GM13977 (cell line): Measurements from ENCODE around the gene KITLG.
"Not testable (repeated sequence)": the region's sequence is repeated elsewhere in the genome, so short reads cannot be mapped to it uniquely, and the experiment has no call there.

Source experiments
- DNase-seq: peaks from one replicate; pipeline ENCODE4 v3.0.0; 2012; ENCODE audit warnings: low spot score
- in situ Hi-C: fragments of 300-500 bp; cut with MboI; formaldehyde crosslinking; loops from one replicate; pipeline ENCODE4 v1.12.0; 2022; ENCODE audit warnings: low sequenced_read_pairs, low pct_unique_long_range_greater_than_20kb, mixed read lengths, inconsistent platforms; ENCODE audit not compliant: unreplicated experiment
- TF ChIP-seq, protein P1 (sequence below): IDR thresholded peaks from 2 replicates; pipeline ENCODE4 v1.5.1; 2012; ENCODE audit warnings: mild to moderate bottlenecking, control low read depth; ENCODE audit not compliant: insufficient read depth; ENCODE audit errors: extremely low read depth, missing control alignments

Gene KITLG

DNA sequence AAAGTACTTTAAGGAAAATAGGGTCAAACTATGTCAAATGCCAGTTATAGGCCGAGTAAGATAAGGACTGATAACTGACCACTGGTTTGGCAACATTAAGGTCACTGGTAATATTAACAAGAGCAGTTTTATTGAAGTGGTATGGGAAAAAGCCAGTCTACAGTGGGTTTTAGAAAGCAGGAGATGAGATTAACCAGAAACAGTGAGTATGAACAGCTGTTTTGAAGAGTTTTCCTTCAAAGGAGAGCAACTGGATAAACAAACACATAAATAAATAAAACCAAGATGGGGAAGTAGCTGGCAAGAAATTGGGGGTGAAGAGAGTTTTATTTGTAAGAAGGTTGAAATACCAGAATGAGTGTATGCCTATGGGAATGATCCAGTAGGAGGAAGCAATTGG lies 30.3 kb downstream of the KITLG start:
- DNase-seq, result no peak
- in situ Hi-C loops, result no loop called here
- TF ChIP-seq, protein P1, sequence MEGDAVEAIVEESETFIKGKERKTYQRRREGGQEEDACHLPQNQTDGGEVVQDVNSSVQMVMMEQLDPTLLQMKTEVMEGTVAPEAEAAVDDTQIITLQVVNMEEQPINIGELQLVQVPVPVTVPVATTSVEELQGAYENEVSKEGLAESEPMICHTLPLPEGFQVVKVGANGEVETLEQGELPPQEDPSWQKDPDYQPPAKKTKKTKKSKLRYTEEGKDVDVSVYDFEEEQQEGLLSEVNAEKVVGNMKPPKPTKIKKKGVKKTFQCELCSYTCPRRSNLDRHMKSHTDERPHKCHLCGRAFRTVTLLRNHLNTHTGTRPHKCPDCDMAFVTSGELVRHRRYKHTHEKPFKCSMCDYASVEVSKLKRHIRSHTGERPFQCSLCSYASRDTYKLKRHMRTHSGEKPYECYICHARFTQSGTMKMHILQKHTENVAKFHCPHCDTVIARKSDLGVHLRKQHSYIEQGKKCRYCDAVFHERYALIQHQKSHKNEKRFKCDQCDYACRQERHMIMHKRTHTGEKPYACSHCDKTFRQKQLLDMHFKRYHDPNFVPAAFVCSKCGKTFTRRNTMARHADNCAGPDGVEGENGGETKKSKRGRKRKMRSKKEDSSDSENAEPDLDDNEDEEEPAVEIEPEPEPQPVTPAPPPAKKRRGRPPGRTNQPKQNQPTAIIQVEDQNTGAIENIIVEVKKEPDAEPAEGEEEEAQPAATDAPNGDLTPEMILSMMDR, result no peak

DNA sequence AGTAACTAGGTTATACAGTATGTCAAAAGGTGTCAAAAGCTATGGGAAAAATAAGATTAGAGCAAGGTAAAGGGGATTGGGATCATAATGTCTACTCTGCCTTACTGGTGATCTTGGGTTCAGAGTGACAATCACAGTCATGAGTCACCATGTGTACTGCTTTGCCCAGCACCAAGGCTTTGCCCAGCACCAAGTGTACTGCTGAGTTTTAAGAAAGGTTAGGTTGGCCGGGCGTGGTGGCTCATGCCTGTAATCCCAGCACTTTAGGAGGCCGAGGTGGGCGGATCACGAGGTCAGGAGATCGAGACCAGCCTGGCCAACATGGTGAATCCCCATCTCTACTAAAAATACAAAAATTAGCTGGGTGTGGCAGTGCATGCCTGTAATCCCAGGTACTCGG lies 32.3 kb downstream of the KITLG start:
- in situ Hi-C loops, result not testable (repeated sequence)

DNA sequence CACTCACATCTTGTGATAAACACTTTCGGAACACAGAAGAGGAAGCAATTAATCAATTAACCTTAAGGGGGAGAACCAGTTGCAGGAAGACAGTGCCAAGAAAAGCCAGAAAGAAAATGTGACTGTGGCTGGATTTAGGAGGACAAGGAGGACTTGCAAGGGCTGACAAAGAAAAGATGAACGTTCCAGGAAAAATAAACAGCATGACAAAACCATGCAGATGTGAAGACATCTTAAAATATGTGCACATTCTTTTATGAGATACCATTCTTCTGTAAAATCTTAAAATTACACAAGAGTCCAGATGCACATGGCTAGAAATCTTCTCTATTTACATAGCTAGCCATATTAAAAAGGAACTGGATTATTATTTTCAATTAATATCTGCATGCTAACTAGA lies 33.4 kb downstream of the KITLG start:
- DNase-seq, result no peak
- TF ChIP-seq, protein P1, result no peak
- in situ Hi-C loops, result no loop called here

More for the DNA sequence above, 32.3 kb downstream of the KITLG start:
- not testable (repeated sequence) for DNase-seq

DNA sequence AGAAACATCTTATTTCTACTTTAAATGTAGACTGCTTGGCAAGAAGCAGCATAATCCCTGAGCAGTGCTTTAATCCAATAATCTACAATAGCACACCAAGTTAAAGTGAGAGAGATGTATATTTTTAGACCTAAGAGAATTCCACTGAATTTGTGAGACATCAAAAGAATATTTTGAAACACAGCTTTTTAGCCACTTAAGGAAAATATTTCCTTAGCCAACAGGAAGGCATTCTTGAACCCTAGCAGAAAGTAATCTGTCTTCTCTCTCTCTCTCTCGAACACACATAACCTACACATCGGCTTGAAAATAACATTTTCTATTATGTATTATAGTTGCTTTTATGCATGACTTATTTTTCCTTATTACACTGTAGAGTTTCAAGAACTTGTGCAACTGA lies 34.0 kb downstream of the KITLG start:
- no peak for DNase-seq
- in situ Hi-C loops, result no loop called here
- TF ChIP-seq, protein P1, result no peak

DNA sequence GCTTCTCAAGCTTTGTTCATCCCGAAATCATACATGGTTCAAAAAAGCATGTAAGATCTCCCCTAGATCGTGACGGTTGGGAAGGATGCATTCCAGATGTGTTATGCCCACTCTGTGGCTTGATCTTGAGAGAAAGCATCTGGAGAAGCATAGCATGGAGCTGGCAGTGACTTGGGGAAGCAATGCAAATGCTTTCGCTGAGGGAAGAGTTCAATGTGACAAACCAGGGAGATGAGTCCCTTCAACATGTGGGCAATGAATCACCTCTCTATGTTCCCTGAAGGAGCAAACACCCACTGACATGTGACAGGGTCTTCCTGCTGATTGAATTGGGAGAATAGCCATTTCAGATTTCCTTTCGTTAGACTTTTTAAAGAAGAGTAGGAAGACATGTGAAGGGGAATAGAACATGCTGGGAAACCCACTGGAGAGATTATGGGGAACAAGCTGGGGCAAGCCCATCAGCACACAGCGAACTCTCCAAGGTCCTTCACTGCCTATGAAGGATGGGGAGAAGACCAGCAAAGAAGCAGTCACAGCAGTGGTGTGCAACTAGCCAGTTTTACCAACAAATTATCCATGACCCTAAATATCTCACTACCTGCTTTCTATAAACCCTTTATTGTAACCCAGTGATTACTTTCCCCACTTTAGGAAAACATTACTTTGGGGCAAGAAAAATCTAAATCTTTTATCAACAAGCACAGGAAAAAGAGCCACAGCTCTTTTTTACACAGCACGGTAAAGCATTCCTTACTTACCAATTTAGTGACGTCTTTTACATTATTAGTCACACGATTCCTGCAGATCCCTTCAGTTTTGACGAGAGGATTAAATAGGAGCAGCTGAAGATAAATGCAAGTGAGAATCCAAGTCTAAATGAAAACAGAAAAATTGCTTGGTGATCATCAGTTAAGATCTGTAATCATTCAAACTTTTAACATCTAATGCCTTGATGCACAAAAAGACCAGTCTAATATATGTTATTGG lies 35.0 kb downstream of the KITLG start:
- no peak for DNase-seq
- TF ChIP-seq, protein P1, result no peak
- in situ Hi-C loops, result no loop called here

DNA sequence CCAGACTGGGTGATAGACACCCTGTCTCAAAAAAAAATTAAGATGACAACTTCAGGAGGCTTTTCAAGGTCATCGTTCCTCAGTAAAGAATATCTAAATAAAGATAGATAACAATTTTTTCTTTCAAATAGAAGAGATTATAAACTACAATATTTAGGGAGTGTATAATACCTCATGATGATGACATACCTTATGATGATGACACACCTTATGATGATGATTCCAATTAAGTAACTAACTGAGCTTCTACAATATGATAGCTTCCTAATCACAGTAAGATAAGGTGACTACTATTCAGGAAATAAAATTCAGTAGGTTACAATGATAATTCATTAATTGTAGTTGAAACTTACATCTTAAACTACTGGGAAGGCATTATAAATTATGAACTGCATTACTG lies 40.4 kb downstream of the KITLG start:
- in situ Hi-C loops, result no loop called here

DNA sequence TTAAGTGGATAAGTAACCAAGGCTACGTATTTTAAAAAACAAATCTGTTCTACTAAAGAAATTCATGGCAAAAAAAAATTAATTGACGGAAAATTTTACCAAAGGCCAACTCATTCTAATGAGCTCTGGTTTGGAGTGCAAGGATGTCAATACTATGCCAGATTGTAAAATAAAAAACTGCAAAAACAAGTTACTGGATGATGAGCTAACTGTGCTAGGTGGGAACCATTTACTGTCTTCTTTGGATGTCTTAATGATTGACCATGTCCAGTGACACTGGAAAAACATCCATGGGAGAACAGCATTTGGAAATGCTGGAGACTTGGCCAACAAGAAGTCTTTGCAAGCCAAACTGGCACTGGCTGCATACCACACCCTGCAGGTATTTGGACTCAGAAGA lies 41.6 kb downstream of the KITLG start:
- TF ChIP-seq, protein P1, result no peak
- DNase-seq, result no peak
- in situ Hi-C loops, result no loop called here

More for the DNA sequence above, 40.4 kb downstream of the KITLG start:
- DNase-seq, result no peak
- TF ChIP-seq, protein P1, result no peak
